AG04450 (cell line): ENCODE results near the gene DOCK9. TPM values are rescaled to one million over a fixed set of nuclear protein-coding genes. Genes with fewer than 3 reads are reported as not detected.

Experiments
- CTCF ChIA-PET: fragments of 300-600, 350-600 bp; formaldehyde crosslinking; extraction: SDS; loops from one replicate; lab custom pipeline; 2022; ENCODE audit warnings: antibody characterized with exemption, inconsistent platforms; lab: Charles Lee
- POLR2A ChIA-PET: fragments of 350-600 bp; formaldehyde crosslinking; extraction: SDS; loops from one replicate; lab custom pipeline; 2021; ENCODE audit warnings: antibody characterized with exemption, inconsistent platforms; lab: Yijun Ruan, JAX
- DNase-seq: peaks from one replicate; pipeline ENCODE4 v3.0.0-alpha.2; 2011; ENCODE audit warnings: low read depth, low spot score
- H3K27ac ChIP-seq: one replicate; pipeline ENCODE4 v1.5.1; 2012; ENCODE audit warnings: low read depth, low read length, control low read depth
- H3K27me3 ChIP-seq: one replicate; pipeline ENCODE4 v1.6.0; 2012; ENCODE audit warnings: low read length; ENCODE audit not compliant: control insufficient read depth, insufficient read depth
- H3K4me3 ChIP-seq: 2 replicates; pipeline ENCODE4 v1.5.1; 2011; ENCODE audit warnings: mild to moderate bottlenecking, low read depth, low read length, control low read depth
- H3K9me3 ChIP-seq: 2 replicates; pipeline ENCODE4 v1.5.1; 2012; ENCODE audit warnings: low read length; ENCODE audit not compliant: control insufficient read depth, insufficient read depth
- polyA plus RNA-seq: library from polyadenylated mRNA; depleted of rRNA; stranded (reverse); fragments of >200 nt; gene quantifications from 2 replicates; pipeline ENCODE4 v1.2.3, GENCODE V29; 2011
- TF ChIP-seq, protein P1 (sequence below): IDR thresholded peaks from 2 replicates; pipeline ENCODE4 v1.5.1; 2011; ENCODE audit warnings: low read depth, low read length, control low read depth, inconsistent platforms

The DOCK9 gene
- polyA plus RNA-seq, 1 experiment: 9.6 TPM

DNA sequence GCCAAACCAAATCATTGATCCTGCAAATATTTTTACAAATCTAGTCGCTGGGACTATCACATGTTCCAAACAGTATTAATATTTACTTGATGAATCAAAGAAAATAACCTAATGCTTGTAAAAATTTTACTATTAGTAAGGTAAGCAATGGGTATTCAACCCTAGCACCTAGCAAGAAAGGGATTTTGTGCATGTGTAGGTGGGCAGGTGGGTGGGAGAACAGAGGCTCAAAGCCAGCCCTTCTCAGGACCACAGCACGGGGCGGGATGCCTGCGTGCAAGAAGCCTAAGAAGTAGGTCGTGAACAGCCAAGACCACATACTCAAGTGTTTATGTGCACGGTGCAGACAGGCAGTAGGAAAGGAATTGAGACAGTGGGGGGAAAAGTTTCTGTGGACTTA is 26.6 kb downstream of the DOCK9 start:
- CTCF ChIA-PET: no interaction called here
- no peaks in the 10 kb centered on the region for H3K27me3 ChIP-seq
- H3K9me3 ChIP-seq: no peaks in the 10 kb centered on the region
- no peak overlapping the region for H3K4me3 ChIP-seq
- no peak for DNase-seq
- no peak overlapping the region for H3K27ac ChIP-seq
- TF ChIP-seq, protein P1, sequence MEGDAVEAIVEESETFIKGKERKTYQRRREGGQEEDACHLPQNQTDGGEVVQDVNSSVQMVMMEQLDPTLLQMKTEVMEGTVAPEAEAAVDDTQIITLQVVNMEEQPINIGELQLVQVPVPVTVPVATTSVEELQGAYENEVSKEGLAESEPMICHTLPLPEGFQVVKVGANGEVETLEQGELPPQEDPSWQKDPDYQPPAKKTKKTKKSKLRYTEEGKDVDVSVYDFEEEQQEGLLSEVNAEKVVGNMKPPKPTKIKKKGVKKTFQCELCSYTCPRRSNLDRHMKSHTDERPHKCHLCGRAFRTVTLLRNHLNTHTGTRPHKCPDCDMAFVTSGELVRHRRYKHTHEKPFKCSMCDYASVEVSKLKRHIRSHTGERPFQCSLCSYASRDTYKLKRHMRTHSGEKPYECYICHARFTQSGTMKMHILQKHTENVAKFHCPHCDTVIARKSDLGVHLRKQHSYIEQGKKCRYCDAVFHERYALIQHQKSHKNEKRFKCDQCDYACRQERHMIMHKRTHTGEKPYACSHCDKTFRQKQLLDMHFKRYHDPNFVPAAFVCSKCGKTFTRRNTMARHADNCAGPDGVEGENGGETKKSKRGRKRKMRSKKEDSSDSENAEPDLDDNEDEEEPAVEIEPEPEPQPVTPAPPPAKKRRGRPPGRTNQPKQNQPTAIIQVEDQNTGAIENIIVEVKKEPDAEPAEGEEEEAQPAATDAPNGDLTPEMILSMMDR: no peak
- POLR2A ChIA-PET: no interaction called here

DNA sequence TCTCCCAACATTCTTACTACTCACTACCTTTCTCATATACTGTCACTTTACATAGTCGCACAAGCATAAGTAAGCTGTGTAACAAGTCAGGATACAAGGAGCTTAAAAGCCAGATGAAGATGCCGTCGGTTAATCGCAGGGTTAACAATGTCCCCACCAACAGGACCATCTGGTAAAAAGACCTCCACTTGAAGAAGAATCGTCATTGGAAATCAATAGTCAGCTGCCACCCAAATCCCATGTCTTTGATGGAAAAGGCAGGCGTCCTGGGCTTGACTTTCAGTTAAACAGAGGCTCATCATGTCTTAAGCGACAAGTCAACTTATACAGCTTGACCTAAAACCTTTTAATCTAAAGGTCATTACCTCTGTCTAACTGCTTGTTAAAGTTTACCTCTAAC is 27.2 kb downstream of the DOCK9 start:
- no peak for DNase-seq
- Histone ChIP-seq H3K27ac (no peak overlapping the region), H3K9me3 (no peaks in the 10 kb centered on the region), H3K4me3 (no peak overlapping the region), H3K27me3 (no peaks in the 10 kb centered on the region)
- TF ChIP-seq, protein P1: no peak
- CTCF ChIA-PET: no interaction called here
- POLR2A ChIA-PET: no interaction called here

DNA sequence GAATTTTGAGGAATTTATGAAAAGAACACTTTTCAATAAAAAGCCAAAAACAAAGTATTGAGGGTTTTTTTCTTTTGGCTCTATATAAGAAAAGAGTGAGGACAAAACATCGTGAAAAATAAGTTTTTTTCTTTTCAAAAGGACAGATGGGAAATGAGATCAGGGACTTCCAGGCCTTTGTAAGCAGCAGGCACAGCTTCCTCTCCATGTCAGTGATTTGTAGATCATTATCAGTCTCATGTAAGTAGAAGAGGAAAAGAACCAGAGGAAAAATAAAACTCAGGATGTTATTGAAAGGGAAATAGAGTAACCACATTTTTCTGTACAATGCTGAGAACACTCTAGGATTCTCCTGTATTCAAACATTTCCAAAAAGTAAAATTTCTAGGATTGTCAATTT is 29.9 kb downstream of the DOCK9 start:
- ChIA-PET POLR2A (no interaction called here), CTCF (no interaction called here)
- Histone ChIP-seq H3K27me3 (no peaks in the 10 kb centered on the region), H3K9me3 (no peaks in the 10 kb centered on the region), H3K27ac (no peak overlapping the region), H3K4me3 (no peak overlapping the region)
- DNase-seq: no peak
- TF ChIP-seq, protein P1: no peak

DNA sequence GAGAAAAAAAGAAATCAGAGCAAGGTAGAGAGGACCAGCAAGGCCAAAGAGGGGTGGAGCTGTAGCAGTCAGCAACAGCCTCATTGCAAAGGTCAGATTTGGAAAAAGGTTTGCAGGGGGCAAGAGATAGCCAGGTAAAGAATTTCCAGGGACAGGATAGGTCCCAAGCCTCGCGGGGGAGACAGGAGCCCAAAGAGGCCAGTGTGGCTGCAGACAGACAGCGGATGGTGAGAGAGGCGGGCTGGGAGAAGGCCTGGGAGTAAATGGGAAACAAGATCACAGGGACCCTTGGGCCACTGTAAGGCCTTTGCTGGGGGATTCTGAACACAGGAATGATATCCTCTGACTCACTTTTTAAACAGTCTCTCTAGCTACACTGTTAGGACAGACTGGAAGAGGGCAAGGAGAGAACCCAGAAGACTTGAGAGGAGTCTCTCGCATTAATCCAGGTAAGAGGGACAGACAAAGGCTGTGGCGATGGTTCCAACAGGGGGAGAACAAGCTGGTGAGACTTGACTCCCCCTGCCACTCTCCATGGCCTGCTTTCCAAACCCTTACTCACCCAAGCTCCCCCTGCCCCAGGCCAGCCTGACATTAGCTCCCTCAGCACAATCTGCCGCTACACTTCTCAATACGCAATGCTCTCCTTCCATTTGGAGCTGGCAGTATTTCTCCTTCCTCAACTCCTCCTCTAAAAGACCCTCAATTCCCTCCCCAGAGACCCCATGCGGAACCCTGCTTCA is 31.8 kb downstream of the DOCK9 start:
- POLR2A ChIA-PET: no interaction called here
- CTCF ChIA-PET: no interaction called here
- Histone ChIP-seq H3K9me3 (no peaks in the 10 kb centered on the region), H3K27ac (no peak overlapping the region), H3K27me3 (no peaks in the 10 kb centered on the region), H3K4me3 (no peak overlapping the region)
- TF ChIP-seq, protein P1: no peak
- no peak for DNase-seq

DNA sequence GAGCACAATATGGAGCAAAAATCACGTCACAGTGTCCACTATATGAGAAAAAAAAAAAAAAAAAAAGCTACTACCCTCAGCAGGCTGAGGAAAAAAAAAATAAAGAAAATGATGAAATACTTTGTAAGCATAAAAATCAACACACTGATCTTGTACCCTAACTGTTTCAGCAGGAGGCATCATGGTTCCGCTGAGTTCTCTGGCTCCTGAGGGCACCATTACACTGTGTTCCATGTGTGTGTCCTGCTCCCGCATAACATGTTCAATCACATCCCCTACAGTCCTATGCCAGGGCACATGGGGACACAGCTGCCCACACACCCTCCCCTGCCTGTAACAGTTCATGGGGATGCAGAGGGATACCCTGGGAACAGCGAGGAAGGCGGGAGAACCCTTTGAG is 33.5 kb downstream of the DOCK9 start:
- DNase-seq: no peak
- CTCF ChIA-PET: no interaction called here
- Histone ChIP-seq H3K4me3 (no peak overlapping the region), H3K27me3 (no peaks in the 10 kb centered on the region), H3K27ac (no peak overlapping the region), H3K9me3 (no peaks in the 10 kb centered on the region)
- TF ChIP-seq, protein P1: no peak
- POLR2A ChIA-PET: no interaction called here
